Measurements from ENCODE around the gene H2BK1.

The H2BK1 gene

DNA sequence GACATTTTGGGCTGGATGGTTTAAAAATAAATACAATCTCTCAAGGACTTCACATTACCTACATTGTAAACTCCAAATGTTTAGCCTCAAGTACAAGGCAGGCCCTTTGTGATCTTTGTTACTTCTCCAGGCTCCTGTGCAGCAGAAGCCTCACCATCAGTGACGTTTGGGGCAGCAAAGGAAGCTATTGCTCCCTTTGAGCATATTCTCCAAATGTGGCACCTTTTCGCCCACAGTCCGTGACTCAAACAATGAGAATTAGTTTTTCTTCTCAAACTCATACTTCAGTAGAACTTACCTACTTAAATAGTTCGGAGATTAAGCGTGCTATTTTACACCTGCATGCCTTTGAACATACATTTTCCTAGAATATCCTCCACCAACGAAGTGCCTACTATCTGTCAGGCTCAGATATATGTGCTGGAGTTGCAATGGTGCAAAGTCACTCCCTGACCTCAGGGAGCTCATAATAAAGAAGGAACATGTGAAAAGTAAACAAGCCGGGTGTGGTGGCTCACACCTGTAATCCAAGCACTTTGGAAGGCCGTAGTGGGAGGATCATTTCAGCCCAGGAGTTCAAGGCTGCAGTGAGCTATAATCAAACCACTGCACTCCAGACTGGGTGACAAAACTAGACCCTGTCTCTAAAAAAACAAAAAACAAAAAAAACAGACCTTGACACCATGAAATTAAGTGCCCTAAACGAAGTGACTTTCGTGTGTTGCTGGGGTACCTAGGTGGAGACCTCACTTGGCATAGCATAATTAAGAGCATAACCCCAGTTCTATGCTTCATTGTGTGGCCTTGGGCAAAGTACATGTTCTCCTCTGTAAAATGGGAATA is 18.0 kb upstream of the H2BK1 start:
- TF ChIP-seq, protein P1, sequence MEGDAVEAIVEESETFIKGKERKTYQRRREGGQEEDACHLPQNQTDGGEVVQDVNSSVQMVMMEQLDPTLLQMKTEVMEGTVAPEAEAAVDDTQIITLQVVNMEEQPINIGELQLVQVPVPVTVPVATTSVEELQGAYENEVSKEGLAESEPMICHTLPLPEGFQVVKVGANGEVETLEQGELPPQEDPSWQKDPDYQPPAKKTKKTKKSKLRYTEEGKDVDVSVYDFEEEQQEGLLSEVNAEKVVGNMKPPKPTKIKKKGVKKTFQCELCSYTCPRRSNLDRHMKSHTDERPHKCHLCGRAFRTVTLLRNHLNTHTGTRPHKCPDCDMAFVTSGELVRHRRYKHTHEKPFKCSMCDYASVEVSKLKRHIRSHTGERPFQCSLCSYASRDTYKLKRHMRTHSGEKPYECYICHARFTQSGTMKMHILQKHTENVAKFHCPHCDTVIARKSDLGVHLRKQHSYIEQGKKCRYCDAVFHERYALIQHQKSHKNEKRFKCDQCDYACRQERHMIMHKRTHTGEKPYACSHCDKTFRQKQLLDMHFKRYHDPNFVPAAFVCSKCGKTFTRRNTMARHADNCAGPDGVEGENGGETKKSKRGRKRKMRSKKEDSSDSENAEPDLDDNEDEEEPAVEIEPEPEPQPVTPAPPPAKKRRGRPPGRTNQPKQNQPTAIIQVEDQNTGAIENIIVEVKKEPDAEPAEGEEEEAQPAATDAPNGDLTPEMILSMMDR (conservative IDR thresholded peaks at IDR 0.05), result no peak
- peak overlapping the region; percentile 76; the same call in 1 of the 2 replicates for H3K27ac ChIP-seq

DNA sequence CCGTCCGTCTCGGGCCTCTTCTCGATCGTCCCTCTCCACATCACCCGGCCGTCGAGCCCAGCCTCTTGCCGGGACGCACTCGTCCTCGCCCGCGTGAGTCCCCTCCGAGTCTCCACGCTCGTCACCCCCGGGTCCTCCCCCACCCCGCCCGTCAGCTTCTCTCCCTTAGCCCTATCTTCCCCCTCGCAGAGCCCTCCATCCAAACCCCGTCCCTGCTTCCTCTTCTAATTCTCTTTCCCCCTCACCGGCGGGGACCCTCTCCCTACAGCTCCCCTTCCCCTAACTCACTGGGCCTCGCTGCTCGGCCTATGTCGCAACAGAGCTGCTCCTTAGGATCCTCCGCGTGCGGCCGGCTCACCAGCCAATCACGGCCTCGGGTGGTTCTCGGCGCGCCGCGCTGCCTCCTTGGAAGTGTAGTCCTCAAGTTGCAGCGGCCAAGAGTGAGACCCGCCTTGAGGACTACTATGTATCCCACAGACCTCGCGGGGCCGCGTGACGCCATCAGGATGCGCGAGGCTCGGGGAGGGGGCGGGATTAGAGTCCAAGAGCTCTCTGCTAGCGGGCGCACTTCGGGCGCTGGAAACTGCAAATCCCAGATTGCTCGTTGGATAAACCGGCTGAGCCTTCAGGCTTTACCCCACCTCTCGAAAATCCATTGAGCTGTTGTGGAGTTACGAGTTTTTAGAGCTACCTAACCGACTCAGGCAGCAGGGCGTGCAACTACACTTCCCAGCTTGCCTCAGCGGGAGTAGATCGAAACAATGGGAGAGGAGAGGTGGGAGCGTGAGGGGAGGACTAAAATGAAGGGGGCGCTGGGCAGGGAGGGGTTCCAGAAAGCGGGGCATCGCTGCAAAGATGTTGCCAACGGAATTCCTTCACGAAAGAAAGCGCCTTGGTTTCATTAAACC is 16.8 kb upstream of the H2BK1 start, which contains the start of gene ABCF2:
ABCF2 (minus strand) TSS at position 331 of the 908 bp plus-strand sequence. CDS start 747 bp downstream, outside the sequence.
- TF ChIP-seq, protein P1 (conservative IDR thresholded peaks at IDR 0.05), result no peak
- TF ChIP-seq ZFX (IDR thresholded peaks at IDR 0.05), result peak; percentile 80
- peak within 1 kb of the TSS; percentile 76 for H3K27ac ChIP-seq

DNA sequence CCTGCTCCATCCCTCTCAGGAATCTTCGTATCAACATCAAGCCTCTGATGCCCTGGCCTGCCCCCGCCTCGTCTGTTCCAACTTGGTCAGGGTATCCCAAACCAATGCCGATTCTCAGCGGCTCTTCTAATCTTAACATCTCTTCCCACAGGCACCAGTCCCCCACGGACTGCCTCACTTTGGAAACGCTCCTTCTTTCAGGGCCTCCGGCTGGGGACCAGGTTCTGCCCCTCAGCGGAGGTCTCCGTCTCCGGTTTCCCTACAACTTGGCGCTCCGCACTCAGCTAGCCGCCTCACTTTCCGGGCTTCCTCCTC is 16.2 kb upstream of the H2BK1 start:
- TF ChIP-seq ZFX (IDR thresholded peaks at IDR 0.05), result no peak
- TF ChIP-seq, protein P1 (conservative IDR thresholded peaks at IDR 0.05), result no peak
- H3K27ac ChIP-seq, result peak overlapping the region; percentile 76

- peak overlapping the region; percentile 76 for H3K27ac ChIP-seq
- TF ChIP-seq ZFX (IDR thresholded peaks at IDR 0.05), result no peak
- TF ChIP-seq, protein P1 (conservative IDR thresholded peaks at IDR 0.05), result no peak
Measured at GRCh38 chr7:151225948-151226510, 15.7 kb upstream of the H2BK1 start.

DNA sequence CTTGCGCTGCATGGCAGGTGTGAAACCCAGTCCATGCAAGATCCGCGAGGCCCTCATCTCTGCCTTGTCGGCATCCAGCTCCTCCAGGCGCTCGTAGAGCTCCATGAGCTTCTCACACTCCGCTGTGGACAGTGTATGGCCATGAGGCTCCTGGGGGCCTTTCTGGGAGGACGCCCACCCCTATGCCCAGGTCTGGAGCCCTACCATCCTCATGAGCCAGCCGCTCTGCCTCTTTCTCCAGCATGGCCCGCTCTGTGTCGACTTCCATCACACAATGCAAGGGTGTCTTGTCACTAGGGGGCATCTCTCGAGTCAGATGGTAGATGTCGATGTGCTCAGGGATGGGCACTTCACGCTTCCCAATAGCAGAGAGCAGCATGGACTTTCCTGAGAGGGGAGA is 13.4 kb upstream of the H2BK1 start:
- no peak overlapping the region for H3K27ac ChIP-seq
- TF ChIP-seq ZFX (IDR thresholded peaks at IDR 0.05), result no peak
- TF ChIP-seq, protein P1 (conservative IDR thresholded peaks at IDR 0.05), result no peak

- no peak for TF ChIP-seq ZFX (IDR thresholded peaks at IDR 0.05)
- TF ChIP-seq, protein P1 (conservative IDR thresholded peaks at IDR 0.05), result no peak
Measured at GRCh38 chr7:151218170-151218569, 7.9 kb upstream of the H2BK1 start.

More at GRCh38 chr7:151218170-151218569, 7.9 kb upstream of the H2BK1 start:
- H3K27ac ChIP-seq, result no peak overlapping the region
